ENCODE measurements around the gene BEX3.
"Not testable (repeated sequence)": the region's sequence is repeated elsewhere in the genome, so short reads cannot be mapped to it uniquely, and the experiment has no call there.

BEX3 gene

DNA sequence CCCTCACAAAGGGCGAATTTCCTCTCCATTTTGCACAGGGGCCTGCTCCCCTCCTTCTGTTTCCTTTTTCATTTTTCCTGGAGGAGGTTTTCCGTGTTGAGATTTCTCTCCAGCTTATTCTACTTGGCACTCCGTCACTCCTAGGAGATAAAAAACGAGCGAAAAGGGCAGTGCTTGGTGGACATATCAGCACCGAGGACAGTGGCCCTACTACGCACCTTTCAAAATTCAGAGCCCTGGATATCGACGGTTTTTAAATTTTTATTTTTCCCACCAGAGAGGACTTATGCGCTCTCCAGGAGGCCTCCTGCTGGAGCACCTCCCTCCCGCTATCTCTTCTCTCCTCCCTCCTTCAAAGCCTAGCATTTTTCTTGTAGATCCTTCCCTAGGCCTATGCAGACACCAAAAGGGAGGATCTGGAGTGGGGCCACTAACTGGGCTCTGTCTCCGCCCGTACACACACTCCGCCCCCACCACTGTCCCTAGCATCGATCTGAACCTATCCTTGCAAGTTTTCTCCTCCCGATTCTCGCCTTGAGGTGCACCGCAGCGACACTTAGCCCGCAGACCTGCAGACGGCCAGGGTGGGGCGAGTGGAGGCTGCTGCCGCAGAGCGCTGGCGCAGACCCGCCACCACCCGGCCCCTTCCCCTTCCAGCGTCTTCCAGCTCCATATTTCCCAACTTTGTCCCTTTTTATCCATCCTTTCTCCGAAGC lies 28.5 kb upstream of the BEX3 start:
- TF ChIP-seq, protein P1, sequence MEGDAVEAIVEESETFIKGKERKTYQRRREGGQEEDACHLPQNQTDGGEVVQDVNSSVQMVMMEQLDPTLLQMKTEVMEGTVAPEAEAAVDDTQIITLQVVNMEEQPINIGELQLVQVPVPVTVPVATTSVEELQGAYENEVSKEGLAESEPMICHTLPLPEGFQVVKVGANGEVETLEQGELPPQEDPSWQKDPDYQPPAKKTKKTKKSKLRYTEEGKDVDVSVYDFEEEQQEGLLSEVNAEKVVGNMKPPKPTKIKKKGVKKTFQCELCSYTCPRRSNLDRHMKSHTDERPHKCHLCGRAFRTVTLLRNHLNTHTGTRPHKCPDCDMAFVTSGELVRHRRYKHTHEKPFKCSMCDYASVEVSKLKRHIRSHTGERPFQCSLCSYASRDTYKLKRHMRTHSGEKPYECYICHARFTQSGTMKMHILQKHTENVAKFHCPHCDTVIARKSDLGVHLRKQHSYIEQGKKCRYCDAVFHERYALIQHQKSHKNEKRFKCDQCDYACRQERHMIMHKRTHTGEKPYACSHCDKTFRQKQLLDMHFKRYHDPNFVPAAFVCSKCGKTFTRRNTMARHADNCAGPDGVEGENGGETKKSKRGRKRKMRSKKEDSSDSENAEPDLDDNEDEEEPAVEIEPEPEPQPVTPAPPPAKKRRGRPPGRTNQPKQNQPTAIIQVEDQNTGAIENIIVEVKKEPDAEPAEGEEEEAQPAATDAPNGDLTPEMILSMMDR (IDR thresholded peaks at IDR 0.05; ENCODE audit: control extremely low read depth, extremely low read depth, low read depth, missing control alignments), result no peak
- ChIA-PET POLR2A (no interaction called here), CTCF (no interaction called here)
- no peak for DNase-seq (ENCODE audit: extremely low spot score)

DNA sequence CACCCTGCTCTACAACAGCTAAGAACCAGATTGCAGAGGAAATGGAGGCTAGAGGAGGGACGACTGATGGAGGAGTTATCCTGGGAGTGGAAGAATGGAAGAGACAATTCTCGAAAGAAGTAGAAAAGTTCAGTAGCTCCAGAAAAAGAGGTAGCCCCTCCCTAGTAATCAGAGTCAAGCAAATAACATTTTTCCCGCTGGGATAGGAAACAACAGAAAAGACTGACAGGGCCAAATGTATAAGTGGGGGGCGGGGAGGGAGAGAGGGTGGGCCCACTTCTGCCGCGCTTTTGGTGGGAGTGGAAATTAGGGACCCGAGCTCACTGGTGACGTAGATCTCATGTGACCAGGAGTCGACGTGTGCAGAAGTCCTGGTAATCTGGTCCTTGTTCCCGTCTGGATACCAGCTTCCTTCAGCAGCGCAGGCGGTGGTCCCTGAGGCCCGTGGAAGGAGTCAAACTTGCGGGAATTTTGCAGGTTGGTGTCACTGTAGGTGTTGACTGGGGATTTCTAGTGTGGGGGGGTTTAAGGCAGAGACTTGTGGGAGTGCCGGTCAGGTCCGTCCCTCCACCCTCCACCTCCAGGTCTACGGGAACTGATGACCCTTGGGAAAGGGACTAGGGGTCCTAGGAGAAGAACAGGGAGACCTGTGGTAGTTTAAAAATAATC lies 20.1 kb upstream of the BEX3 start, which contains the start of gene TCEAL9:
Gene TCEAL9, plus strand, starts transcription at position 377 of the 669 bp plus-strand sequence. CDS start 1,179 bp downstream, outside the sequence.
- TF ChIP-seq, protein P1 (IDR thresholded peaks at IDR 0.05; ENCODE audit: control extremely low read depth, extremely low read depth, low read depth, missing control alignments), result no peak
- CTCF ChIA-PET, result interaction anchor here (0.9 to 1.4 kb wide), 2 partner anchors 13 to 108 kb away, joined by 3 read pairs; no protein-coding TSS in a partner anchor
- no peak for DNase-seq (ENCODE audit: extremely low spot score)
- POLR2A ChIA-PET, result no interaction called here

DNA sequence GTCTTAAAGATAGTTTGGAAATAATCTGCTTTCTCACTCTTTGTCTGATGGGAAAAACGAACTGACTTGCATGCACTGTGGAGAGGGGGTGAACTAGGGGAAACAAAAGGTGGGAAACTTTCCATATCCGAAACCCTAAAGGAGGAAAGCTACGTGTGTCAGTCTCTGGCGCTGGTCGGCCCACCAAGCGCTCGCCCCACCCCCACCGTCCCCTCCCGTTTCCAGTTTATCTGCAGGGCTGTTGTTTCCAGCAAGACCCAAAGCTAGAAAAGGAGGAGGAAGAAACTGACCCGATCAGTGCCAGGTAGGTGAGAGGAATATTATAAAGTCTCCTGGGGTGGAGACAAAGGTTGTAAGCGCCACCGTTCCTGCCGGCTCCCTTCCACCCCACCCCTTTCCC lies 19.5 kb upstream of the BEX3 start:
- no peak for DNase-seq (ENCODE audit: extremely low spot score)
- POLR2A ChIA-PET, result interaction anchor here (0.7 kb wide), 1 partner anchor 473 kb away, joined by 3 read pairs; no protein-coding TSS in a partner anchor
- CTCF ChIA-PET, result interaction anchor here (1.4 kb wide), 1 partner anchor 107 kb away, joined by 3 read pairs; no protein-coding TSS in a partner anchor
- TF ChIP-seq, protein P1 (IDR thresholded peaks at IDR 0.05; ENCODE audit: control extremely low read depth, extremely low read depth, low read depth, missing control alignments), result no peak

DNA sequence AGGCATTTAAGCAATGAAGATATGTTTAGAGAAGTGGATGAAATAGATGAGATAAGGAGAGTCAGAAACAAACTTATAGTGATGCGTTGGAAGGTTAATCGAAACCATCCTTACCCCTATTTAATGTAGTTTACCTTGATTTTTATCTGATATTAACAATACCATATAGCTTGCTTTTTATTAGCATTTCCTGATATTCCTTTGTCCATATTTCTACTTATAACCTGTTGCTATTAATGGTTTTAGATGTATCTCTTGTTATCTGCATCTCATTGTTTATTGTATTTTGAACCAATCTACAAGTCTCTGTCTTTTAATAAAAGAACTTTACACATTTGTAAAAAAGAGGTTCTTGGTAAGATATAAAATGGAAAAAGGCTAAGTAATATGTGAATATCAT lies 18.5 kb upstream of the BEX3 start:
- no peak for DNase-seq (ENCODE audit: extremely low spot score)
- CTCF ChIA-PET, result interaction anchor here (1.4 kb wide), 1 partner anchor 106 kb away, joined by 3 read pairs; no protein-coding TSS in a partner anchor
- TF ChIP-seq, protein P1 (IDR thresholded peaks at IDR 0.05; ENCODE audit: control extremely low read depth, extremely low read depth, low read depth, missing control alignments), result no peak
- POLR2A ChIA-PET, result no interaction called here

DNA sequence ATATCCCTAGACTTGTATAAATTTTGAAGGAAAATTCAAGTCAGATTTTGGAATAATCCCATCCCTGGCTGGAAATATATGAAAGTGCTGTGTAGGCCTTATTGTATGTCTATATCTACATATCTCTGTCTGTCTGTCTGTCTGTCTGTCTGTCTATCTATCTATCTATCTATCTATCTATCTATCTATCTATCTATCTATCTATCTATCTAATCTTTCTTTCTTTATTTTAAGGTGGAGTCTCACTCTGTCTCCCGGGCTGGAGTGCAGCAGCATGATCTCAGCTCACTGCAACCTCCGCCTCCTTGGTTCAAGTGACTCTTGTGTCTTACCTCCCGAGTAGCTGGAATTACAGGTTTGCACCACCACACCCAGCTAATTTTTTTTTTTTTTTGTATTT lies 16.7 kb upstream of the BEX3 start:
- CTCF ChIA-PET, result not testable (repeated sequence)

DNA sequence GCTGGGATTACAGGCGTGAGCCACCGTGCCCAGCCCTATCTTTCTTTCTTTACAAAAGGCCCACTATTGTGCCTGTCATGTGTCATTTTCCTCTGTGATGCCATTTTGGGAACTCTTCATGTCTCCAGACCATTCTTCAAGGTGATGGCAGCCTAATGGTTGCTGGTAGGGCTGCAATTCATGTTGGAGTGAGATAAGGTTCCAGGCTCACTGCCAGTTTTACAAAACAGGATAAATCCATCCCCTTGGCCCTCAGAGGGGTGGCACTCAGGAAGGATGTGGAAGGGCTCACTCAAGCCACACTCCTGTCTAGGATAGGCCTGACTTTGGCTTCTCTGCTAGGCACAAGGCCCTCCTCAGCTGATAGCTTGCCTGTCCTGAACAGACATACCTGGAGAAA lies 16.2 kb upstream of the BEX3 start:
- ChIA-PET CTCF (no interaction called here), POLR2A (no interaction called here)
- no peak for DNase-seq (ENCODE audit: extremely low spot score)

More for the DNA sequence above, 16.7 kb upstream of the BEX3 start:
- DNase-seq (ENCODE audit: extremely low spot score); POLR2A ChIA-PET: not testable (repeated sequence)

More for the DNA sequence above, 16.2 kb upstream of the BEX3 start:
- TF ChIP-seq, protein P1 (IDR thresholded peaks at IDR 0.05; ENCODE audit: control extremely low read depth, extremely low read depth, low read depth, missing control alignments), result no peak

Measured in GM10248 (cell line).